Effector memory CD8-positive, alpha-beta T cell (primary cell): ENCODE data around the gene GDI1.

Source experiments
- ATAC-seq: fragments of 150-1000 bp; cut with Tn5 transposase; replicated peaks from 2 replicates; pipeline ENCODE4 v1.10.0; 2021; ENCODE audit warnings: mild to moderate bottlenecking, moderate library complexity
- DNase-seq, 3 experiments: peaks; one replicate each; pipeline ENCODE4 v3.0.0; 2021
- H3K27ac Mint-ChIP-seq, 2 donors: one replicate each; pipeline ENCODE4 v1.8.0; 2022; ENCODE audit warnings: mild to moderate bottlenecking in 2 of 2, mixed read lengths in 2 of 2, moderate library complexity in 2 of 2
- H3K27me3 Mint-ChIP-seq, 2 donors: one replicate each; pipeline ENCODE4 v1.8.0; 2022; ENCODE audit warnings: mixed read lengths in 2 of 2
- H3K36me3 Mint-ChIP-seq: one replicate; pipeline ENCODE4 v1.8.0; 2022; ENCODE audit warnings: mild to moderate bottlenecking, moderate library complexity, mixed read lengths; ENCODE audit not compliant: insufficient read depth
- H3K4me1 Mint-ChIP-seq, 2 donors: one replicate each; pipeline ENCODE4 v1.8.0; 2022; ENCODE audit warnings: low read depth in 2 of 2, mixed read lengths in 2 of 2
- H3K4me3 Mint-ChIP-seq, 2 donors: one replicate each; pipeline ENCODE4 v1.8.0; 2022; ENCODE audit warnings: mild to moderate bottlenecking in 2 of 2, mixed read lengths in 2 of 2, moderate library complexity in 2 of 2
- H3K9me3 Mint-ChIP-seq, 2 donors: one replicate each; pipeline ENCODE4 v1.8.0; 2022; ENCODE audit warnings: mixed read lengths in 2 of 2

GDI1 gene

GRCh38 chrX:154488336-154489075 lies 51.6 kb downstream of the GDI1 start:
- Mint-ChIP-seq H3K9me3 (no peaks in the 10 kb centered on the region), H3K27me3 (no peaks in the 10 kb centered on the region), H3K36me3 (peaks cover 40% of the 10 kb centered on the region), H3K4me3 (peak overlapping the region; percentile 35 to 86), H3K27ac (peak overlapping the region in 1 of 2 donors; percentile 62), H3K4me1 (peaks cover 7 to 18% of the 10 kb centered on the region in 2 donors)
- no peak for DNase-seq
- no peak for ATAC-seq

- ATAC-seq (no peak), DNase-seq (no peak)
- Mint-ChIP-seq H3K4me1 (peaks cover 7 to 17% of the 10 kb centered on the region in 2 donors), H3K9me3 (no peaks in the 10 kb centered on the region), H3K27me3 (no peaks in the 10 kb centered on the region), H3K27ac (peak overlapping the region in 1 of 2 donors; percentile 88), H3K36me3 (peaks cover 37% of the 10 kb centered on the region), H3K4me3 (peak overlapping the region; percentile 82 to 86)
Observed at GRCh38 chrX:154489182-154489581, 52.2 kb downstream of the GDI1 start.

DNA sequence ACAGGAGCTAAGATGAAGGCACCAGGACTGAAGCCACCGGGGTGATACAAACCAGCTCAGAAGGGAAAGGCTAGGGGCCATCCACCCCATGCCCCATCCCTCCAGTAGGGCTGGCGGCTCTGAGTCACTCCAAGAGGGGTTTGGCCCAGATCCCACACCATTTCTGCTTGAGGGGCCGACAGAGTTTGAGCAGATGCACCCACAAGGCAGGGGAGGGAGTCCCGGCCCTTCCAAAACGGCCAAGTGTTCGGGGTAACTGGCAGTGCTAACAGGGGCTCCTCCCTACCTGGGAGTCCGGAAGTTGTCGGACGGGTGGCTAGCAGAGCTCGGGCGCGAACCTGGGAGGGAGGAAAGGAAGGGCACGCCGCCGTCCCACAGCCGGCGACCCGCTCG lies 53.1 kb downstream of the GDI1 start:
- DNase-seq (peak in 2 of 3 experiments; percentile 17), ATAC-seq (peak; percentile 11)
- Mint-ChIP-seq H3K36me3 (peaks cover 31% of the 10 kb centered on the region), H3K27ac (peak overlapping the region; percentile 72 to 88), H3K27me3 (no peaks in the 10 kb centered on the region), H3K4me1 (peaks cover 7 to 17% of the 10 kb centered on the region in 2 donors), H3K9me3 (no peaks in the 10 kb centered on the region), H3K4me3 (peak overlapping the region; percentile 82 to 86)

GRCh38 chrX:154490414-154491083 lies 53.6 kb downstream of the GDI1 start, which contains the start of gene SLC10A3:
TSS of gene SLC10A3 (minus strand) at chrX:154490629. CDS start at chrX:154488940, 1,689 bp downstream.
- peak within 1 kb of the TSS; percentile 88 to 90 for H3K27ac Mint-ChIP-seq
- H3K36me3 Mint-ChIP-seq: peaks cover 28% of the 10 kb centered on the region
- peak; percentile 81 for ATAC-seq
- DNase-seq: peak; percentile 74 to 79 (median 78)
- H3K4me3 Mint-ChIP-seq: peak within 1 kb of the TSS; percentile 82 to 86
- H3K27me3 Mint-ChIP-seq: no peaks in the 10 kb centered on the region
- no peaks in the 10 kb centered on the region for H3K9me3 Mint-ChIP-seq
- H3K4me1 Mint-ChIP-seq: peaks cover 7 to 17% of the 10 kb centered on the region in 2 donors
